Ammon's horn (tissue), 1 donor: Measurements from ENCODE around the gene CDCA8.
A peak's percentile ranks its signal among the peaks of the same experiment; 100 is the strongest.
"Not testable (repeated sequence)": the region's sequence is repeated elsewhere in the genome, so short reads cannot be mapped to it uniquely, and the experiment has no call there.

Experiments
- DNase-seq: peaks from one replicate; pipeline ENCODE4 v3.0.0-alpha.2; 2016; ENCODE audit warnings: low spot score

The CDCA8 gene

DNA sequence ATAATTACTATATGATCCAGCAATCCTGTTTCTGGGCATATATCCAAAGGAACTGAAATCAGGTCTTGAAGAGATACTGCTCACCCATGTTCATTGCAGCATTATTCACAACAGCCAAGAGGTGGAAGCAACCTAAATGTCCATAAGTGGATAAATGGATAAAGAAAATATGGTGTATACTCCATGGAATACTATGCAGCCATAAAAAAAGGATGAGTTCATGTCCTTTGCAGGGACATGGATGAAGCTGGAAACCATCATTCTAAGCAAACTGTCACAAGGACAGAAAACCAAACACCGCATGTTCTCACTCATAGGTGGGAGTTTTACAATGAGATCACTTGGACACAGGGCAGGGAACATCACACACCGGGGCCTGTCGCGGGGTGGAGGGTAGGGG, 46.3 kb downstream of the CDCA8 start:
- DNase-seq: not testable (repeated sequence)

DNA sequence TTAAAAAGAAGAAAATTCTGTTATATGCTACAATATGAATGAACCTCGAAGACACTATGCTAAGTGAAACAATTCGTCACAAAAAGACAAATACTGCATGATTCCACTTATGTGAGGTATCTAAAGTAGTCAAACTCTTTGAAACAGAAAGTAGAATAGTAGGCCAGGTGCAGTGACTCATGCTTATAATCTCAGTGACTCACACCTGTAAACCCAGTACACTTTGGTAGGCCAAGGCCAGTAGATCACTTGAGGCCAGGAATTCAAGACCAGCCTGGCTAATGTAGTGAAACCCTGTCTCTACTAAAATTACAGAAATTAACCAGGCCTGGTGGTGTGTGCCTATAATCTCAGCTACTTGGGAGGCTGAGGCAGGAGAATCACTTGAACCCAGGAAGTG, 46.9 kb downstream of the CDCA8 start:
- DNase-seq: no peak

DNA sequence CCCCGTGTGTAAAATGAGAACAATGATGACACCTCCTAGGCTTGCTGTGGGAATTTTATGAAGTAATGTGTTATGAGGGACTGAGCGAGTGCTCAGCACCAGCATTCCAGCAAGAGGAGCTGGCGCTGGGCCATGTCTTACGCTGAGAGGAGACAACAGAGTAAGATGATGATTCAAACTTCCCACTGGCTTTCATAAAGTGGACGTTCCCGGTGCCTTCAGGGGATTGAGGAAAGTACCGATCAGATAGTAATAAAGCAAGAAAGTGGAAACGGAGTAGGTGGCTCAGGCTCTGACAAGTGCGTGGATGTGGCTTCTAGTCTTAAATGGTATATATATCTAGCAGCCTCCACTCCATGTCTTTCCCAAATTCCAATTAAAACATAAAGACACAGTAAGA, 48.8 kb downstream of the CDCA8 start:
- DNase-seq: no peak

DNA sequence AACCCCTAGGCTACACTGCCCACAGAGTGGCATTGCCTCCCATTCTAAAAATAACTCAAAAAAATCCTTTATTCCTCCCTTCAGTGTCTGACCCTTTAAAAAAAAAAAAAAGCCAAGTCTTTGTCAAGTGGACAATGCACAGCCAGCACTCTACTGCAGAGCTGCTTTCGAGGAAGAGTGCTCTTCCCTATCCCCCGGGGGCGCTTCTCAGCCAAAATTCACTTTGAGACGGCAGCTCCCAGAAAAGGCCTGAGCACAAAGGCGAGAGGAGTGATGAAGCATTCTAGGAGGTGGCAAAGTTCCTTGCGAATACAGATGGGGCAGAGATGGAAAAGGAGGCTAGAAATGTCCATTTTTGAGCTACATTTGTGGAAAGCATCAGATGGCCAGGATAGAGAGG, 49.3 kb downstream of the CDCA8 start:
- no peak for DNase-seq

DNA sequence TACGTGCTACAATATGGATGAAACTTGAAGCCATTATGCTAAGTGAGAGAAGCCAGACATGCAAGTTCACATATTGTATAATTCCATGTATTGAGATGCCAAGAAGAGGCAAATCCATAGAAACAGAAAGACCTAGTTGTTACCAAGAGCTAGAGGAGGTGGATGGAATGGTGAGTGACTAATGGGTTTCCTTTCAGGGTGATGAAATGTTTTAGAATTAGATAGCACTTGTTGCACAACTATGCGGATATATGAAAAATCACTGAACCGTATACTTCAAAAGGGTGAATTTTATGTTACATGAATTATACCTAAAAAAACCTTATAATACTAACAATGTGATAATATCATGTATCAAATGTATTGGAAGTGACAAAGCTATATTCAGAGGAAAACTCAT, 54.5 kb downstream of the CDCA8 start:
- DNase-seq: no peak

DNA sequence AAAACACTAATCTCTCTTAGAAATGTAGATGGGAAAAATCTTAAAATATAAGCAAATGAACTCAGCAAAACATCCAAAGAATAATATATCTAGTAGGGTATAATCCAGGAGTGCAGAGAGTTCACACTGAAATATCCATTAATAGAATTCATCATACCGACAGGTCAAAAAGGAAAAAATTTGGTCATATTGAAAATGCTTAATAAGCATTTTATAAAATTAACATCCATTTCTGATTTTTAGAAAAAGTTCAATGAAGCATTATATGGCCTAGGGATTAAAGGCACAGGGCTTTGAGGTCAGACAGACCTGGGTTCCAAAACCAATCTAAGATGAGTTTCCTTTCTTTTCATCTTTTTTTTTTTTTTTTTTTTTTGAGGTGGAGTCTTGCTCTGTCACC, 56.2 kb downstream of the CDCA8 start:
- no peak for DNase-seq

DNA sequence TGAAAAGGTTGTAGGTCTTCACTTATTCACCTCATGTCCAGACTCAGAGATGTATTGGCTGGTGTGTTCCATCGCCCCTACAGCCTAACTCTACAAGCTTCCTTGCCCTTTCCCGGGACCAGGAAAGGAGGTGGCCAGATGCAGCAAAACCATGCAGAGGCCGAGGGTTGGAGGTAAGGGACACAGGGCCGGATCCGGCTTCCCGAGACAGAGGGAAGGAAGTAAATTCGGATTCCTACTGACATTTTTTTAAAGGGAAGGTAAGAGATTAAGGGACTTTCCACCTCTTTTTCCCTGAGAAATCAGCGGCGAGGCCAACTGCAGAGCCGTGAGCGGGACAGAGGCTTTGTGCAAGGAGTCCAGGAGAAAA, 59.9 kb downstream of the CDCA8 start:
- DNase-seq: no peak

DNA sequence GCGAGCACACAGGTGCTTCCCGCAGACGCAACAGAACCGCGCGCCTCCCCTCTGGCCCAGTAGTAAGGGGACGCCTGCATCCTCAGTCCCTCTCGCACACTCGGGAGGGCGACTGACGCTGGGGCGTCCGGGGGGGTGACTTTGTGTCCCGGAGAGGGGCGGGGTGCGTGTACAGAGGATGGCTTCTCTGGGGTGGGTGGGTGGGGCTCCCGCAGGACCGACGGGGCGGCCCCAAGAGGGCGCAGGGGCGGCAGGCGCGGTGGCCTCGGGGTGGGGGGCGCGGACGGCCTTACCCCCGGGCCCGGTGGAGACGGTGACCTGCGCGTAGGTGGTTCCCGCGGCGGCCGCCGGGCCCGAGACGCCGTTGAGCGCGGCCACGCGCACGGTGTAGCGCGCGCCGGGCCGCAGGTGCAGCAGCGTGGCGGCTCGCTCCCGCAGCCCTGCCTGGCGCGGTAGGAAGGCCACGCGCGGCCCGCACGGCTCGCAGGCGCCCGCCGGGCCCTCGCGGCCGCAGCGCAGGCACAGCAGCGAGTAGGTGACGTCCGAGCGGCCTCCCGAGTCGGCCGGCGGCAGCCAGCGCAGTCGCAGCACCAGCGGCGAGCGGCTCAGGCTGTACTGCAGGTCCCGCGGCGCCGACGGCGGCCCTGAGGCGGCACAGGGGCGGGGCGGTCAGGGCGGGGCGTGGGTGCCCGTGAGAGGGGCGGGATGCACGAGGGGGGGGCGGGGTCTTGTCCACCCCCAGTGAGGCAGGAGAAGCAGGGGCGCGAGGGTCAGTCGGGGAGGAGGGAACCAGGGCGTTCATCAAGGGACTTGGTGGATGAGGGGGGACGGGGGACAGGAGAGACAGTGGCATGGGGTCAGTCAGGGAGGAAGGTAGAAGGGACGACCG, 60.5 kb downstream of the CDCA8 start:
- DNase-seq: peak; percentile 8

DNA sequence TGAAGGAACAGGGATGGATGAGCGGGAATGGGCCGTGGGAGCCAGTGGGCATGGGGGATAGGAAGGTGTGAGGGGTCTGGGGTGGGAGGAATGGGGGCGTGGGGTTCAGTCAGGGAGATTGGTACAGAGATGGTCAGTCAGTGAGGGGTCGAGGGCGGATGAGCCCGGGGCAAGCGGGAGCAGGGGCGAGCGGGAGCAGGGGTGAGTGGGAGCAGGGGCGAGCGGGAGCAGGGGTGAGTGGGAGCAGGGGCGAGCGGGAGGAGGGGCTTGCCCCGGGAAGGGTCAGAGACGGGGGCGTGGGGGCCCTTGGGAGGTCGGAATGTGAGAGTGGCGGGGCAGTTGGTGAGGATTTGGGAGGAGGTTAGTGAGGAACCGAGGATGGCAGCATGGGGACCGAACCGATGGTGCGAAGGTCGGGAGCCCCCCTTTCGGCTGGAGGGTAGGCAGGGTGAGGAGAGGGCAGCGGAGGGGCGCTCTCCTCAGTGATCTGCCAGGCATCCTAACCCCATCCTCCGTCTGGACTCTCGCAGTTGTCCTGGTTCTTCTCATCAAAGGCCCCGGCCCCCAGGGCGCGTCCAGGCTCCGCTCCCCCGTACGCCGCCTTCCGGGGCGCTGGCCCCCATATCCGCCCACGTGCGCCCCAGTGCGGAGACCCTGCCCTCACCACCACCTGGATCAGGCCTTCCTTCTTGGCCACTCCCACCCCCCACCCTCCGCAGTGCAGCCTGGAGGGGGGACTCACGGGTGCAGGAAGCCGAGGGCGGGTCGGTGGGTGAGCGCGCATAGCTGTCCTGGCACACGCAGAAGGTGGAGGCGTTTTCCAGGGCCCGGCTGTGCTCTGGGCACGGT, 61.4 kb downstream of the CDCA8 start:
- DNase-seq: no peak

DNA sequence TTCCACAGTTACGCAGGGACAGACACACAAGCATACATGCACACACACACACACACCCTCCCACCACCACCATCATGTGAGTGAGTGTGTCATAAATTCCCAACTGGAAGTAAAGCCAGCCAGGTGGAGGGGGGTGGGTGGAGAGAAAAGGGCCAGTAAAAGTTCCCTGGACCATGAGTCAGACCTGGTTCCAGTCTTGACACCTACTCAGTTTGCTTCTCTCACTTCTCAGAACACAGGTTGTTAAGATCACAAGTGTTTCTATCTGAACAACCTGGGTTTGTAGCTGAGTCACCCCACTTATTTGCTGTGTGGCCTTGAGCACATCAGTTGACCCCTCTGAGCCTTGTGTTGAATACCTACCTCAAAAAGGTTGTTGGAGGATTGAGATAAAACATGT, 63.0 kb downstream of the CDCA8 start:
- DNase-seq: no peak

DNA sequence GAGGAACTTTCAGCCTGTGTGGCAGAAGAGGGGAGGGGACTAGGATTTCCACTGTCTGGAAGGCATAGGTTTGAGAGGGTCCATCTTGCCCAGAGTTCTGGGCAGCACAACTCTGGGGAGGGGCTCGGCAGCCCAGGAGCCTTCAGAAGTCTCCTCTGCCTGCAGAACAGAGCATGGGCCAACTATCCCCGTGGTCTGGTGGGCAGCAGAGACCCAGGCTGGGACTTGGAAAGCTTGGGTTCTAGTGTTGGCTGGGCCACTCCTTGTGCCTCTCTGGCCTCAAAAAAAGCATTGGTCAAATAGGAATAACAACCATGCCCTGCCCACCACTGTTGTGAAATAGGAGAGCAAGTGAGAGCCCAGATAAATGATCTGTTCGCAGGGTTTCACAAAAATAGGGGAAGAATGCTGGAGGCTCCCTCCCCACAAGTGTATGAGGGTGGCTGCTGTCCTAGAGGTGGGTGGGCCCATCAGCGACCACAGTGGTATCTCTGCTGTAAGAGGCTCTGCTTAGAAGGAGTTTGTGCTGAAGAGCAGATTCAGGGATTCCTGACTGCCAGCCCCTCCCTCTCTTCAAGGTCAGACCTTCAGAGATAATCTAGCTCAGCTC, 63.7 kb downstream of the CDCA8 start:
- DNase-seq: no peak
